ENCODE measurements around the gene CTNNBL1.

The CTNNBL1 gene

GRCh38 chr20:37904008-37904642 lies 210.3 kb downstream of the CTNNBL1 start:
- DNase-seq, result no peak

GRCh38 chr20:37904845-37905373 lies 211.1 kb downstream of the CTNNBL1 start:
- DNase-seq, result no peak

- DNase-seq, result no peak
Observed at GRCh38 chr20:37905671-37906613, 212.1 kb downstream of the CTNNBL1 start.

- peak; percentile 9 for DNase-seq
Observed at GRCh38 chr20:37907330-37907676, 213.5 kb downstream of the CTNNBL1 start.

- peak; percentile 76 for DNase-seq
Observed at GRCh38 chr20:37907677-37908401, 214.0 kb downstream of the CTNNBL1 start.

- no peak for DNase-seq
Observed at GRCh38 chr20:37911261-37911660, 217.4 kb downstream of the CTNNBL1 start.

- peak; percentile 66 for DNase-seq
Observed at GRCh38 chr20:37911838-37912281, 218.0 kb downstream of the CTNNBL1 start.

GRCh38 chr20:37912874-37913273 lies 219.0 kb downstream of the CTNNBL1 start:
- DNase-seq, result no peak

- no peak for DNase-seq
Observed at GRCh38 chr20:37913567-37914366, 219.9 kb downstream of the CTNNBL1 start.

GRCh38 chr20:37914367-37914671 lies 220.5 kb downstream of the CTNNBL1 start:
- no peak for DNase-seq

GRCh38 chr20:37914672-37915433 lies 221.0 kb downstream of the CTNNBL1 start:
- DNase-seq, result no peak

GRCh38 chr20:37915434-37915787 lies 221.6 kb downstream of the CTNNBL1 start:
- DNase-seq, result no peak

- peak; percentile 66 for DNase-seq
Observed at GRCh38 chr20:37915800-37916570, 222.2 kb downstream of the CTNNBL1 start.

GRCh38 chr20:37917461-37917860 lies 223.6 kb downstream of the CTNNBL1 start:
- no peak for DNase-seq

GRCh38 chr20:37918035-37918434 lies 224.2 kb downstream of the CTNNBL1 start:
- no peak for DNase-seq

- no peak for DNase-seq
Observed at GRCh38 chr20:37919389-37920040, 225.7 kb downstream of the CTNNBL1 start.

GRCh38 chr20:37920270-37920669 lies 226.4 kb downstream of the CTNNBL1 start:
- no peak for DNase-seq

- DNase-seq, result no peak
Observed at GRCh38 chr20:37920679-37921322, 227.0 kb downstream of the CTNNBL1 start.

GRCh38 chr20:37921341-37921929 lies 227.6 kb downstream of the CTNNBL1 start:
- DNase-seq, result no peak
